Measurements from ENCODE around the gene GID4. TPM values are rescaled to one million over a fixed set of nuclear protein-coding genes. Genes with fewer than 3 reads are reported as not detected.

GID4 gene
- total RNA-seq, 1 experiment from 2014 or later, result 11.4 TPM

DNA sequence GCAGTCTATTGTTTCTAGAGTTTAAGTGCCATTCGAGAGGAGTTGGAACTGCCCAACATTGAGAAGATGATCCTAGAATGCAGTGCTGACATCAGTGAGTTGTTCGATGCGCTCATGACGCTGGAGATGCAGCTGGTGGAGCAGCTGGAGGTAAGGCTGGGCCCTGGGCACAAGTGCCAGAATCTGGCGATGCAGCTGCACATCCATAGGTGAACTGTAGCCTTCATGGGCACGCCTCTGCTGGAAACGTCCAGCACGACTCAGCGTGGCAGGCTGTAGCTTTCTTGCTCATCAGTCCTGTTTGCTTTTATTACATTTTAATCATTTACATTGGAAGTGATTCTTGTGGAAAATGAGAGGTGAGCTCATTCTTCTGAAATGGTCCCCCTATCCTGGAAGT, 34.9 kb upstream of the GID4 start:
- H2BK120ac ChIP-seq (ENCODE audit: low read depth, low read length, poor library complexity, severe bottlenecking), result no peak overlapping the region
- H3K56ac ChIP-seq (ENCODE audit: insufficient read length, low read depth, low read length), result no peak overlapping the region
- H3K27me3 ChIP-seq (ENCODE audit: insufficient read depth, low read length), result no peaks in the 10 kb centered on the region
- no peak overlapping the region for H3K4me3 Mint-ChIP-seq
- no peak overlapping the region for H2AK5ac ChIP-seq (ENCODE audit: insufficient read length, low read length)
- no peaks in the 10 kb centered on the region for H3K79me2 ChIP-seq (ENCODE audit: insufficient read depth, low read length)
- no peak overlapping the region for H4K8ac ChIP-seq (replicated peaks; ENCODE audit: insufficient read length, low read depth, low read length)
- H3K27ac Mint-ChIP-seq, result no peak overlapping the region
- no peak overlapping the region for H3K9ac ChIP-seq (ENCODE audit: extremely low read depth, insufficient read length, low read length)
- no peaks in the 10 kb centered on the region for H3K79me1 ChIP-seq (ENCODE audit: insufficient read depth, low read depth, low read length, poor library complexity, severe bottlenecking)
- no peak overlapping the region for H3T11ph ChIP-seq (ENCODE audit: low read length)
- H3K27ac ChIP-seq (ENCODE audit: insufficient read length, low read depth, low read length), result no peak overlapping the region
- TF ChIP-seq, protein P1, sequence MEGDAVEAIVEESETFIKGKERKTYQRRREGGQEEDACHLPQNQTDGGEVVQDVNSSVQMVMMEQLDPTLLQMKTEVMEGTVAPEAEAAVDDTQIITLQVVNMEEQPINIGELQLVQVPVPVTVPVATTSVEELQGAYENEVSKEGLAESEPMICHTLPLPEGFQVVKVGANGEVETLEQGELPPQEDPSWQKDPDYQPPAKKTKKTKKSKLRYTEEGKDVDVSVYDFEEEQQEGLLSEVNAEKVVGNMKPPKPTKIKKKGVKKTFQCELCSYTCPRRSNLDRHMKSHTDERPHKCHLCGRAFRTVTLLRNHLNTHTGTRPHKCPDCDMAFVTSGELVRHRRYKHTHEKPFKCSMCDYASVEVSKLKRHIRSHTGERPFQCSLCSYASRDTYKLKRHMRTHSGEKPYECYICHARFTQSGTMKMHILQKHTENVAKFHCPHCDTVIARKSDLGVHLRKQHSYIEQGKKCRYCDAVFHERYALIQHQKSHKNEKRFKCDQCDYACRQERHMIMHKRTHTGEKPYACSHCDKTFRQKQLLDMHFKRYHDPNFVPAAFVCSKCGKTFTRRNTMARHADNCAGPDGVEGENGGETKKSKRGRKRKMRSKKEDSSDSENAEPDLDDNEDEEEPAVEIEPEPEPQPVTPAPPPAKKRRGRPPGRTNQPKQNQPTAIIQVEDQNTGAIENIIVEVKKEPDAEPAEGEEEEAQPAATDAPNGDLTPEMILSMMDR (conservative IDR thresholded peaks at IDR 0.05), result no peak
- H3K23me2 ChIP-seq (ENCODE audit: insufficient read length, low read depth, low read length, poor library complexity, severe bottlenecking), result no peaks in the 10 kb centered on the region
- peaks cover 5 to 19% of the 10 kb centered on the region in 2 experiments for H3K4me1 Mint-ChIP-seq
- no peak overlapping the region for H4K91ac ChIP-seq (ENCODE audit: insufficient read length, low read depth, low read length)
- no peak overlapping the region for H4K5ac ChIP-seq (ENCODE audit: insufficient read length, low read depth, low read length)
- H2BK15ac ChIP-seq (ENCODE audit: low read depth, low read length), result no peak overlapping the region
- H2BK12ac ChIP-seq (ENCODE audit: insufficient read length, low read depth, low read length), result no peak overlapping the region
- H3K4me2 ChIP-seq (ENCODE audit: insufficient read depth, insufficient read length, low read length), result no peak overlapping the region
- H4K20me1 ChIP-seq (ENCODE audit: control insufficient read depth, insufficient read depth, insufficient read length), result no peaks in the 10 kb centered on the region
- no peak overlapping the region for H2BK5ac ChIP-seq (ENCODE audit: insufficient read length, low read length)
- no peak overlapping the region for H3K18ac ChIP-seq (ENCODE audit: insufficient read length, low read depth, low read length)
- no peaks in the 10 kb centered on the region for H3K9me3 Mint-ChIP-seq
- peaks cover 8% of the 10 kb centered on the region for H3K27me3 Mint-ChIP-seq (ENCODE audit: low read depth)
- no peaks in the 10 kb centered on the region for H3K4me1 ChIP-seq (ENCODE audit: insufficient read depth, low read length)
- H3K14ac ChIP-seq (ENCODE audit: insufficient read depth, low read length), result no peak overlapping the region
- no peaks in the 10 kb centered on the region for H3K36me3 Mint-ChIP-seq (ENCODE audit: insufficient read depth in 1 of 3, low read depth in 3 of 3)
- no CpG with 5 or more reads among the region's 9 CpGs for WGBS (ENCODE audit: extremely low coverage, insufficient read length, low lambda C conversion rate)
- no peaks in the 10 kb centered on the region for H3K9me3 ChIP-seq (ENCODE audit: control insufficient read depth, low read depth, low read length)
- H2AFZ ChIP-seq (ENCODE audit: low read length), result no peak overlapping the region
- H2BK20ac ChIP-seq (ENCODE audit: low read depth, low read length, poor library complexity, severe bottlenecking), result no peak overlapping the region
- DNase-seq, result no peak
- no peak overlapping the region for H3K4ac ChIP-seq (ENCODE audit: low read depth, low read length)
- no peak overlapping the region for H3K23ac ChIP-seq (ENCODE audit: insufficient read length, low read depth, low read length)
